ENCODE measurements around the gene OR56A3. TPM values are rescaled to one million over a fixed set of nuclear protein-coding genes. Genes with fewer than 3 reads are reported as not detected.

The OR56A3 gene
- total RNA-seq (ENCODE audit: low replicate concordance) = not detected in 2 replicates
- long read RNA-seq = 0 reads

- Mint-ChIP-seq H3K36me3 (no peaks in the 10 kb centered on the region), H3K4me1 (ENCODE audit: unreplicated experiment) (no peaks in the 10 kb centered on the region), H3K9me3 (no peaks in the 10 kb centered on the region), H3K27ac (no peak within 1 kb of the TSS), H3K27me3 (no peaks in the 10 kb centered on the region), H3K4me3 (no peak within 1 kb of the TSS)
- no peak for DNase-seq (ENCODE audit: extremely low spot score, unreplicated experiment)
- TF ChIP-seq CTCF (conservative IDR thresholded peaks at IDR 0.05) = no peak
These were observed at the start of gene OR56A3 for GRCh38 chr11:5941951-5942350. Gene OR56A3 (plus strand): TSS chr11:5942251. CDS start chr11:5947347, 5,096 bp downstream.

GRCh38 chr11:5892908-5893307 is 49.1 kb upstream of the OR56A3 start, which contains the start of gene OR52E5:
Gene OR52E5 (plus strand): TSS chr11:5893208. CDS start chr11:5900777, 7,569 bp downstream.
- H3K27me3 Mint-ChIP-seq = peaks cover 3% of the 10 kb centered on the region
- no peak for TF ChIP-seq CTCF (conservative IDR thresholded peaks at IDR 0.05)
- DNase-seq (ENCODE audit: extremely low spot score, unreplicated experiment) = no peak
- H3K36me3 Mint-ChIP-seq = no peaks in the 10 kb centered on the region
- no peak within 1 kb of the TSS for H3K4me3 Mint-ChIP-seq
- H3K9me3 Mint-ChIP-seq = no peaks in the 10 kb centered on the region
- H3K4me1 Mint-ChIP-seq (ENCODE audit: unreplicated experiment) = no peaks in the 10 kb centered on the region
- no peak within 1 kb of the TSS for H3K27ac Mint-ChIP-seq

- DNase-seq (ENCODE audit: extremely low spot score, unreplicated experiment) = no peak
- Mint-ChIP-seq H3K4me1 (ENCODE audit: unreplicated experiment) (no peaks in the 10 kb centered on the region), H3K4me3 (no peak overlapping the region), H3K27ac (no peak overlapping the region), H3K9me3 (no peaks in the 10 kb centered on the region), H3K27me3 (no peaks in the 10 kb centered on the region), H3K36me3 (no peaks in the 10 kb centered on the region)
- no peak for TF ChIP-seq CTCF (conservative IDR thresholded peaks at IDR 0.05)
These were observed 42.5 kb upstream of the OR56A3 start for GRCh38 chr11:5899534-5899933.

- Mint-ChIP-seq H3K4me3 (no peak overlapping the region), H3K36me3 (no peaks in the 10 kb centered on the region), H3K4me1 (ENCODE audit: unreplicated experiment) (no peaks in the 10 kb centered on the region), H3K27ac (no peak overlapping the region), H3K27me3 (no peaks in the 10 kb centered on the region), H3K9me3 (no peaks in the 10 kb centered on the region)
- TF ChIP-seq CTCF (conservative IDR thresholded peaks at IDR 0.05) = no peak
- DNase-seq (ENCODE audit: extremely low spot score, unreplicated experiment) = no peak
These were observed 31.5 kb upstream of the OR56A3 start for GRCh38 chr11:5910540-5910939.

GRCh38 chr11:5922749-5923426 is 19.2 kb upstream of the OR56A3 start:
- TF ChIP-seq CTCF (conservative IDR thresholded peaks at IDR 0.05) = no peak
- Mint-ChIP-seq H3K4me3 (no peak overlapping the region), H3K27me3 (no peaks in the 10 kb centered on the region), H3K27ac (no peak overlapping the region), H3K36me3 (no peaks in the 10 kb centered on the region), H3K9me3 (peaks cover 16% of the 10 kb centered on the region), H3K4me1 (ENCODE audit: unreplicated experiment) (no peaks in the 10 kb centered on the region)
- no peak for DNase-seq (ENCODE audit: extremely low spot score, unreplicated experiment)
